Inflammatory macrophage treated with lipopolysaccharide for 4 hours (primary cell): ENCODE data around the gene KCNJ9.
A peak's percentile ranks its signal among the peaks of the same experiment; 100 is the strongest.

Experiments used
- DNase-seq: peaks from one replicate; pipeline ENCODE4 v3.0.0-alpha.2; 2020

KCNJ9 gene

DNA sequence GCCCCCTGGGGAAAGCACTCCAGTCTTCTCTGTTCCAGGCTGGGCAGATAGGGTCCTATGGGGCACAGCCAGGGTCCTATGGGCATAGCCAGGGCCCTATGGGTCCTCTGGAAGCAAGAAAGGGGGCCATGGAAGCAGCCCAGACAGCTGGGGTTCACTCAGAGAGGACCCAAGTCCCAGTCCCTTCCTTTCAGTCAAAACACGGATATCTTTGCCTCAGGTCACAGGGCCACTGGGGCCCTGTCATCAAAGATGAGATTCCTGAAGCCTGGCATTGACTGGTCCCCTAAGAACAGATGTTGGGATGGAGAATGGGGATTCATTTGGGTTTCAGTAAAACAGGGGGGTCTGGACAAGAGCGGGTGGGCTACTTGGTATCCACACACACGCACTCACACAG lies 8.5 kb downstream of the KCNJ9 start:
- DNase-seq: no peak

DNA sequence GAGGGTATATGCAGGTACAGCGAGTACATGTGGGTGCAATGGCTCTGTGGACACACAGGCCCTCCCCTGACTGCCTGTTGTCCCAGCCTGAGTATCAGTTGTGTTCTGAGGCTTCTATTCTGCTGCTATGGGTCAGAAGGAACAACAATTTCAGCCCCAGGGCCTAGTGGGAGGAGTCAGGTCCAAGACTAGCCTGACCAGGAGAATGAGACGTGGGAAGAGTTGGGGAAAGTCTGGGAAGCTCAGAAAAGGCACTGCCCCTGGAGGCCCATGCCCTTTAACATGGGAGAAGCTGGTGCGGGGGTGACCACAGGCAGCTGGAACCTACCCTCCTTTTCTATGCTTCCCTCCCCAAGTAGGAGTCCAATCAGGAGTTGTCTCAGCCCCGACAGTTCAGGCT lies 9.4 kb downstream of the KCNJ9 start:
- no peak for DNase-seq

DNA sequence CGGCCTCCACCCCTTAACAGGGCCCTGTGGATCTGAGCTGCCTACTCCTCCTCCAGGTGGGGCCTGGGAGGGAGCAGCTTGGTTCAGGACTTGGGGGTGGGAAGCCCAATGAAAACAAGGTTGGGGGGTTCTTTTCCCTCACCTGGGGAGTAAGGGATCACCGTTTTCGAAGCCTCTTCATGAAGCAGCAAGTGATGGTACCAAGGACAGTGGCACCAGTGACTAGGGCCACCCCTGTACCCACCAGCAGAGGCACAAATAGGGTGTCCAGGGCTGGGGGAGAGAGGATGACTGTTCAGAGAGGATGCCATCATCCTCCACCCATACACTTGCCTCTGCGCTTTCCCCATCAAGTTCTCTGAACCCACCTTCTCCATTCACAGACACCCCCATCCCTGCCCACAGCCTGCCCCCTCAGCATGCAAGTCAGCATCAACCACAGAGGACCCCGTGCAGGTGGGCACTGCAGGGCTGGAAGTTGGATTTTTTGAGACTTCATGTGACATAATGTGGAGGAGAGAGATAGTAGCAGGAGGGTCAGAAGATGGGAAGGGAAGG lies 10.4 kb downstream of the KCNJ9 start:
- DNase-seq: no peak

DNA sequence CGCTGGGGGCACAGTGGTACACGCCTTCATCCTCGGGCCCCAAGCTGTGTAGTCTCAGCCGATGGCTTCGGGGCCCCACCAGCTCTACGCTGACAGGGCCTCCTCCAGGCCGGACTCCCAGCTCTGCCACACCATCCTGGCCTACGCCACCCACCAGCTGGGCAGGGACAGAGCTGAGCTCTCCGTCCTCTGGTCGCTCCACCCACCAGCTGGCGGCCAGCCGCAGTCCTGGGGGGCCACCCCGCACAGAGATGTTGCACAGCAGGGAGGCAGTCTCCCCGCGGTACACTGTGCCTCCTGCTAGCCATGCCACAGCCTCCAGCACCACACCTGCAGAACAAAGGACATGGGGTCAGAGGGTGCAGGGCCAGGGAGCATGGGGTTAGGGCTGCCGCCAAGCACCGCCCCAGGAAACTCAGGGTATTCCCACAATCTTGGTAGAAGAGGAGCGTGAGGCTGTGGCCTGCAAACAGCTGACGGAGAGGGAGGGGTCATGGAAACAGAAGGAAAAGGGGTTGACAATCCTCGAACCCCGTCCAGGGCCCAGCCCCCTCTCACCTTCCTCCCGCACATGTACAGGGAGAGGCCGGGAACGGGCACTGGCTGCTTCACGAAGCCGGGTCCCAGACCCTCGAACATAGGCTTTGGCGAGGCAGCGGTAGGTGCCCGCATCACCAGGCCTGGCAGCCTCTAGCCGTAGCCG lies 11.2 kb downstream of the KCNJ9 start:
- no peak for DNase-seq

DNA sequence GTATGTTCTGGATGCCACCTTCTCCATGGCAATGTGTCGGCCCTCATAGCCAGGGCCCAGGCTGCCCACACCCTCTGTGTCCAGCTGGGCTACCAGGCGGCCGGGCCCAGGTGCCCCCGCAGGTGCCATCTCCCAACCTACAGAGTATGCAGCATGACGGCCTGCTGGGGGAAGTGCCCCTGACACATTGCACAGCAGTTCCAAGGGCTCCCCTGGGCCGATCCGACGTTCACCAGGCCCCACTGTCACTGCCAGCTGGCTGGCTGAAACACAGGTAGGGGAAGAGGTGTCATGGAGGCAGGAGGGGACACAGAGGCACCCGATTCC lies 11.7 kb downstream of the KCNJ9 start:
- no peak for DNase-seq

DNA sequence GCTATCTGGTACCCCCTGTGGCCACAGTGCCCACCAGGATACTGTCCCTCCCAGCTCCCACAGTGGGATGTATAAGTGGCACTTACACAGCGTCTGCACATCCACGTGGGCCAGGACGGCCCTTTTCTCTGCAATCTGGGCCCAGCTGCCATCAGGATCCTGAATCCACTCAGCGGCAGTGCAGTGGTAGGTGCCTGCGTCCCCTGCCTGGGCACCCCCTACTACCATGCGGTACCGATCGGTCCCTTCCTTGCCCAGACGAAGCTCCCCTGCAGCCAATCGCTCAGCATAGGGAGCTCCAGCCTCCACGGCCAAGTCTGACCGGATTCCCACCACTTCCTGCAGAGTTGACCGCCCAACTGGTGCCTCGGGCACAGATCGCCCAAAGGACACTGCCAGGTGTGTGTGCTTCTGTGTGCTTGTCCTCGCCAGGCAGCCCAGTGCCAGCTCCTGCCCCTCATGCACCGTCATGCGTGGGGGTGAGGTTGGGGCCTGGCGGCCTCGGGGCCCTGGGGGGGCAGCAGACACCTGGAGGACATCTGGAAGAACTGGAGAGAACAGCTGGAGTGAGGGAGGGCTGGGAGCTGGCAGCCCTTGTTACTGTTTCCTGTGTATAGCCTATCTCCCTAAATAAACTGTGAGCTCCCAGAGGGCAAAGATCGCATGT lies 12.4 kb downstream of the KCNJ9 start:
- DNase-seq: no peak

DNA sequence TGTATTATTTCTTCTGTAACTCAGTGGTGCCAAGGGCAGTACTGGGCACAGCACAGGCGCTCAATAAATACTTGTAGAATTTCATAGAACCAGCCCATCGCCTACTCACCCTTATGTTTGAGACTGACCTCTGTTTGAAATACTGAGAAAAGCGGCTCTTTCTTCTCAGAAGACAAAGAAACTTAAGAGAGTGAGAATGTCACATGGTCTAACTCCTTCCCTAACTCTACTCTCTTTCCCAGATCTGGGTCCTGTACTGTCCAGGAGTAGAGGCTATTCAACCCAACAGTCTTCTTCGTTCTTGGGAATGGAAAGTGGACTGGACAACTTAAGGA lies 12.9 kb downstream of the KCNJ9 start:
- DNase-seq: no peak

DNA sequence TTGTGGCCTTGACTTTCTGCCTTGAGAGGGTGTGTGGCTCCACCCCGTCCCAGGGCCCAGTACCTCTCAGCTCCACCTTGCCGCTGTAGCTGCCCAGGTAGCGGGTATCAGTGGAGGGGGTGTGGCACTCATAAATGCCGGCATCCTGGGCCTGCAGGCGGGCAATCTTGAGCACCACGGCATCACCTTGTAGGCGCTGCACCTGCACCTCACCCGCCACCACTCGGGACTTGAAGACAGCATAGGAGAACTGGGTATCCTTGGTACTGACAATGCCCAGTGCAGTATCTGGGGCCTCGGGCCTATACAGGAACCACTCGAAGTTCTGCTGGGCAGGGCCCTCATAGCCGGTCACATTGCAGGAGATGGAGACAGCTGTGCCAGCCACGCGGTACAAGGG lies 13.5 kb downstream of the KCNJ9 start:
- no peak for DNase-seq

DNA sequence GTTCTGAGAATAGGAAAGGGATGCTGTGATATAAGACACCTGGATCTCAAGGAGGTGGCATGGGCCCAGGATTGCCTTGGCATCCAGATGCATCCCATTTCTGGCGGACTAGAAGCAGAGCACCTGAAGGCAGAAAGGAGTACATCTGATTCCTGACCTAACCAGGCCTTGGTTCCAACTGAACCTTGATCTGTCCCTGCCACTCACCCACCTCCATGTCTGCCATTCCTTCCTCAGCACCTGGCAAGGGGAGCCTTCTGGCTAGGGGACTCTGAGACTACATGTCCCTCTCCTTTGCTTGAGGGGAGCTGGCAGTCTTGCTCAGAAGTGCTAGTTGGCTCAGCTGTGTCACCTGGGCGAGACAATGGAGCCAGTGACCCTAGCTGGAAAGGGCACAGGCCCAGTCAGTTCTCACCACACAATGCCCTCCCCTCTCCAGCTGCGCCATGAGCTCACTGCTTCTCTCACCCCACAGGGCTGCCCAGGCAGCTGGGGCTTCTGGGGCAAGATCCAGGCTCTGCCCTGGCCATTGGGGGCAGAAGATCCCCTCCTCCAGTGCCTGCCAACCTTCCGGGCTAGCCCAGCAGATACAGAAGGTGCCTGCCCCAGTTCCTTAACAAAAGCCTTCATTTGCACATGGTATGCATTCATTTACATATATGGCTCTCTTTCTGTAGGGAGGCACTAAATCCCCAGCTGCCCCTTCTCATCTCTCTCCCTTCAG lies 14.2 kb downstream of the KCNJ9 start:
- DNase-seq: no peak

DNA sequence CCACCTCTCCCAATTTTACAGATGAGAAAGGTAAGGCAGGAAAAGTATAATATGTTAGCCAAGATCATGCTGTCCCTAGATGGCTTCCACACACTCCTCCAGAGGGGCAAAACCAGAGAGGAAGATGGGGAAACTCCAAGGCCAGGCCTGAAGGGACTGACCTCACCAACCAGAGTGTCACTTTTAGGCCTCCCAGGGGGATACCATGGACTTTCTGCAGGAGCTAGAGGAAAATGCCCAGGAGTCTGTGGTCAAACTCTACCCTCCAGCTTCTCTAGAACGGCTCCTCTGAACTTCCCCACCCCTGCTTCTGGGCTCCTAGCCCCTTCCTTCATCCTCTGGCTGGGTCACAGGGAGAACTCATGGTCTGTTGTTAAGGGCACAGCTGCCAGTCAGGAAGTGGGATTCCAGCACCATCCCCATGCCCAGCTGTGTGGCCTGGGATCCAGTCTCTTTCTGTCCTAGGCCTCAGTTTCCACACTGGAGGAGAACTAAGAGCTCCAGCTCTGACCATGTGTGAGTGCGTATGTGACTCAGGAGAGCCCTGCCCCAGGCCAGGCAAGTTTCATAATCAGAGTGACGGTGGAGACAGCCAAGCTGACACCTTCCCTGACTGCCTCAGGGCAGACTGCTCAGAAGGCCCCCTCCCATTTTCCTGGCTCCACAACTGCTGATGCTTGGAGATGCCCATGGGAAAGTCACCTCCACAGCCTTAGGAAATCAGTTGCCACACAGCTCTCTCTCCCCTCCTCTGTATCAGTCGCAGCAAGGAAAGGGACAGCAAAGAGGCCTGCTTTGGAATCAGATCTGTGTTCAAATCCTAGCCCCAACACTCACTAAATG lies 15.2 kb downstream of the KCNJ9 start:
- DNase-seq: peak; percentile 72

DNA sequence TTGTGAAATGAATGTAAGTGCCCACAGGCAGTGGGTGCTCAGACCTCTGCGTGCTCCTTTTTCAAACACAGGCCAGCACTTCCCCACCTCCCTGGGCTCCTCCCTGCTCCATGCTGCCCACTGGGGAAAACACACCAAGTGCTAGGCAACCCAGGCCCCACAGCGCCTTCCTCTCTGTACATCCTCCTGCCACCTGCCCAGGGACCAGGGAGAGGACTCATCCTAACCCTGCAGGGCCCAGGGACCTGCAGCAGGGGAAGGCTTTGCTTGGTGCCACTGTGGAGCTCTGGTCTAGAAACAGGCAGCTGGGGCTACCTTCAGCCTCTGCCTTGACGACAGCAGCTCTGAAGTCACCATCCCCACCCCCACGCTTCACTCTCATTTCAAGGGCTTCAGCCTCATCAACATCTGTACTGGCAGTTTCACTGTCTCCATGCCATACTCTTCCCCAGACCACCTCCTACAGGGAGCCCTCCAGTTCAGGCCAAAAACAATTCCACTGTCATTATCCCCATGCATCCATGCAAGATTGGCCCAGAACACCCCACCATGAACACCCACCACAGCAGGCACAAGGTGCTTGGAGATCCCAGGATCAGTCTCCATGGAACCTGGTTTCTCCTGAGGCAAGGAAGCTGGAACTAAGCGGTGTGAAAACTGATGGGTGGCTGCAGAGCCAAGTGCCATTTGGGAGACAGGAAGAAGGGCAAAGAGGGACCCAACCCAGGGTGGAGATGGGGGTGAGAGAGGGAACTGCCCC lies 16.0 kb downstream of the KCNJ9 start:
- peak; percentile 49 for DNase-seq

DNA sequence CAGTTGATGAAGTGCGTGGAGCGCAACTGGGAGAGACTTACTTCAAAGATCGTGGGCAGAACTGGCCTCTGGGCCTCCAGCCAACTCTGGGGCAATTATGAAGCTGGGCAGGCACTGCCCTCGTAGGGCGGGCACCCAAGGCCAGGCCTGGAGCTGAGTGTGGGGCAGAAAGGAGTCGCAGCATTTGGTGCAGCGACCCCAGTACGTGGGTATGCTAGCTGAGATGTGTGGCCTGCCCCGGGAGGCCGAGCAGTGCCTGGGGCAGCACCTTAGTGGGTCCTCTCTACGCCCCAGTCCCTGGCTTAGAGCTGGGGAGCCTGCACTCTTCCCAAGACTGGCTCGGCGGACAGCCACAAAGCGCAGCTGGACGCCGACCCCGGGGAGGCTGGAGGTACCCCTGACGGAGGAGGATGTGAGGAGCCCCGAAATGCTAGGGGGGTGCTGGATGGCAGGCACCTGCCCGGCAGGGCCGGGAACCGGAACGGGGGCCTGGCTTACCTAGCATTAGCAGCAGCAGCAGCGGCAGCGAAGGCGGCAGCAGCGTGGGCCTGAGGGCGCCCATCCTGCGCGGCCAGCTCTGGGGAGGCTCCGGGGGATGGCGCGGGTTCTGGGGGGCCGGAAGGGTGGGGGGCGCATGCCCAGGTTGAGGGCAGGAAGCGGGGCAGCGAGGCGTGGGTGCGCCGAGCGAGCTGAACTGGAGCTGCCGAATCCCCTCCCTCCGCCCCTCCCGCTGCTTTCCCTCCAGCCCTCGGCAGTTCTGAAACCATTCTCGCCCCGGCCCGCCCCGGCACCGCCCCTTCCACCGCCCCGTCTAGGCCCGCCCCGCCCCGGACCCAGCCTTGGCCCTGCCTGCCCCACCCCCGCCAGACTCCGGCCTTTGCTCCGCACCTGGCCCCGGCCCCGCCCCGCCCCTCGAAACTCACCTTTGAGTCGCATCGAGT lies 16.8 kb downstream of the KCNJ9 start, which contains the start of gene IGSF8:
Gene IGSF8 (minus strand): TSS at position 709 of the 941 bp plus-strand sequence. CDS start 147 bp downstream, at position 562.
- peak; percentile 75 for DNase-seq

DNA sequence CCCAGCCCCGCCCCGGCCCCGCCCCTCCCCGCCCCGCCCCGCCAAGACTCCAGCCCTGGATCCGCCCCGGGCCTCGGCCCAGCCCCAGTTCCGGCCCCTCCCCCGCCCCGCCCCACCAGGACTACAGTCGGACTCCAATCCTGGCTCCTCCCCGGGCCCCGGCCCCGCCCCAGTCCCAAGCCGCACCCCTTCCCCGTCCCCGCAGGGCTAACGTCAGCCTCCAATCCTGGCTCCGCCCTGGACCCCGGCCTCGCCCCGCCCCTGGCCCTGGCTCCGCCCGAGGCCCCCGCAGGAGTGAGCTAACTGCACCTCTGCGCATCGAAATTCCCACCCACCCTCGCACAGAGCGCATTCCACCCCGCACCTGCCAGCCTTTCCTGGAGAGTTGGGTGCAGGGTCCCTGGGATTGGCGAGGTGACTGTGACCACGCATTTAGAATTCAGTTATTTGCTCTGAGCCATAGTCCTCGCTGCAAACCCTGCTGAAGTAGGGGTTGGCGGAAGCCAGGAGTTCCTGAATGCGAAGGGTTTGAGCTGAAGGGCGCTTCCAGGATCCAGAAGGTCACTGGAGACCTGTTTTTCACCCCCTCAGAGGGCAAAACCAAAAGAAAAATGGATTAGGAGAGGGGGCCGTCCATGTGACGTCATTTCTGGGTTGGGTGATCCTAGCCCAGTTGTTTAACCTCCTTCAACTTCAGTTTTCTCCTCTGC lies 17.7 kb downstream of the KCNJ9 start:
- DNase-seq: peak; percentile 95

DNA sequence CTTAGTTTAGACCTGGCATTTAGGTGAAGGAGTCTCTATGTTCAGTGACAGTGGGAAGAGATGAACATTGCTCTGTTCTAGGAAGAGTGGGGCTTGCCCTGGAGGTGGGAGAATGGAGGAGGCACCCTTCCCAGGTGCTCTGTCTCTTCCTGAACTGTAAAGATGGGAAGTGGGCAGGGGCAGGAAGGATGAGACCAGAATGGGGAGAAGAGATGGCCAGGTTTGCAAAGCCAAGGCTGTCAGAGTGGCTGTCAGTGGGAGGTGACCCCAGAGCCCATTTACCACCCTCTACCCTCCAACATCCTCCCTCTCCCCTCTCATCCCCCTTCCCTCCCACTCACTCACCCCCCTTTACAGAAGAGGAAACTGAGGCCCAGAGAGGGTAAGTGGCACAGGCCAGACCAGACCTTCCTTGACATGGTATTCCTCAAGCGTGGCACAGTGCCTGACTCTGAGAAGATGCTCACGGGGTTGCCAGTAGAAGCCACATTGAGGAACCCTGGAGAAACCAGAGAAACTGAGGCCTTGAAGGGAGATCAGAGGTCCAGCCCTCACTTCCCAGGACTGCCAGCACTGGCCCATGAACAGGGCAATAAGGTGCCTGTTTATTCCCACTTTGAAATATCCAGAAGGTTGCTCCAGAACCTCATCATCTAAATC lies 18.5 kb downstream of the KCNJ9 start:
- DNase-seq: no peak

DNA sequence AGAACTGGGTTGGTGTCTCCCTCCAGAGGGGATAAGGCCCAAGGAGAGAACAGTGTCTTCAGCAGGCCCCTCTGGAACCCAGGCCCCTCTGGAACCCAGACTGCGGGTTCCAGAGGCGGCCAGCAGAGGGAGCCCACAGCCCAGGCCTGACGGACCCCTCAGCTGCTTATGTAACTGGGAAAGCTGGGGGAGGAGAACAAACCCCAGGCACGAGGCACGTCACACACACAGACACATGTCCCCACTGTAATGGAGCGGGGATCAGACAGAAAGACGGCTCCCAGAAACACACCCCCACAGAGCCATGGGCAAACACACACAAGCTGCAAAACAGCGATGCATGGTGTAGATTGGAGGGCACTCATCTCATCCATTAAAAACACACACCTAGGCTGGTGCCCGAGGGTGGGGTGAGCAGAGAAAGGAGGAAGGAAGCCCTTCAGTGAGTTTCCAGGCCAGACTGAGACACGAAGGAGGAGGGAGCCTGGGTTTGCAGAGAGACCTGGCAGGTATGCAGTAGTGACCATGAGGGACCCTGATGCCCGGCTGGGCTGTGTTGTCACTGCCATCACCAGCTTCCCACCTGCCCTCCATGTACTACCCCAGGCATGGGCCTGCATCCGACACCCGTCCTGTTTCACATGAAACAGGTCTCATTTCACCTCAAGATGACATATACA lies 19.8 kb downstream of the KCNJ9 start:
- DNase-seq: peak; percentile 81

DNA sequence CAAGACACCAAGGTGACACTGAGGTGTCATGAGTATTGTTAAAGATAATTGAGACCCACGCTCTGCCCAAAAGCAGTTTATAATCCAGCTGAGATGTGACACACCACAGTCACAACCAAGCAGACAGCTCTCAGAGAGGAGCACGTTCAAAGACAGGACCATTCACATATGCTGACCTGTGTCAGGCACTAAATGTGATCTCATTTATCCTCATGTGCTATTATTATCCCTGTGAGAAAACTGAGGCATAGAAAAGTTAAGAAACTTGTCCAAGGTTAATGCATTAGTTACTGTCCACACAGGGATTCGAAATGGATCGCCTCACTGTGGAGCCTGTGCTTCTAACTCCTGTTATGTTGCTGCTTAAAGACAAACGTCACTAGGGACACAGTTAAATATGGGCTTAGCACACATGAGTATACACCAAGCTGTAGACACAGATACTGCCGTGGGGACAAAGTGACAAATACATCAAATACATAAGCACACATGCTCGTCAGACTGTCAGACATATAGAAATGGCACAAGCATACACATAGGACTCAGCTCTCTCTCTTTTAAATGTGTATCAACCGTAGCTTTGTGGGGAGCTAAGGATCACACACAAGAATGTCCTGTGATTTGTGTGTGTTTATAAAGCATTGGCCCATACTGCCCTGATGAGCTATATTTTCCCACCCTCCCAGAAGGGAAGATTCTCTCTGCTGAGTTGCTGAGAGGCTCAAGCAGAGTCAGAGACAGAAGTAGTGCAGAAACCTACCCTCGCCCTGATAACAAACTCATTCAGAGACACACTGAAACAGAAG lies 20.6 kb downstream of the KCNJ9 start:
- DNase-seq: no peak

DNA sequence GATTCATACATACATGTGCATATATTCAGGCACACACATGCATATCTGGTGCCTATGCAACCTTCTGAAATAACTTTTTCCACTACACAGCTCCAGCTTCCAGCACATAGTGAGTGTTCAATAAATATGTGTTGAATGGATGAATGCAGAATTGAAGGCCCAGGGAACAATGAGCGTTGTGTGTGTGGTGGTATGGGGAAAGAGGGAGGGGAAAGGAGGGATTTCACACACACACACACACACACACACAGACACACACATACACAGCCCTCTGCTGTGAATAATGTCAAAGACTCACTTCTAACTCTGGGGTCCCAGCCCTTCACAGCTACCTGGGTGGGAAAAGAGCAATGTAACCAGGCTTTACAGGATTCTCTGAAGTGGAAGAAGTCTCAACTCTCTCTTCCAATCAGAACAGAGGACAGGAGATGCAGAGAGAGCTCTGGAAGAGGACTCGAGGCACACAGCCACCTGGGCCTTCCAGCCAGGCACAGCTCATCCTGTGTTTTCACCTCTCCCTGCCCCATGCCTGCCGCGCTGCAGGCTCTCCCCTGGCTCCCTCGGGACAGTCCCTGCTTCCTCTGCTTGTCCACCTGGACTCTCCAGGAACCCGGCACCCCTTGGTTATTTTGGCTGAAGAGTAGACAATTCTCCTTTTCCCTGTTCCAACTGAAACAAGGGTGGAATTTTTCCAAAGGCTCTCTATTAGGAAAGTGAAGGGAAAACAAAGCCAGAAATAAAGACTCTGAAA lies 22.5 kb downstream of the KCNJ9 start:
- no peak for DNase-seq

DNA sequence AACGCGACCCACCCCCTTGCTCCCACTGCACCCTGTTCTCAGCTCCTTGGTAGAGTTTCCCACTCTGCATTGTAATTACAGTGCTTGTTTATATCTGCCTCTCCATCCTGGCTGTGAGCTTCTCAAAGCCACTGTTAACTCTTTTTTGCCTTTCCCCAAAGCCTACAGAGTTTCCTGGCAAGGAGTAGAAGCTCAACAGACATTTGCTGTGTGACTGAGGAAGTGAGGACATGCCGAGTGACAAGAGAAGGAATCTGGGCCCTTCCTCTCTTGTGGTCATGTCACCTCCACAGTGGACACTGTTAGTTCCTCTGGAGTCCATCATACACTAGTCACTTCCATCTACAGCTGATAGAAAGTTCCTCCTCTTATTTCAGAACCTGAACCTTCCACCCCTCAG lies 23.1 kb downstream of the KCNJ9 start:
- peak; percentile 78 for DNase-seq
